HL-60 (cell line): ENCODE results near the gene ZCCHC3.

Experiments used
- POLR2AphosphoS5 ChIP-seq: IDR thresholded peaks from 2 replicates; pipeline ENCODE4 v1.6.1; 2012; ENCODE audit warnings: low read depth
- SPI1 ChIP-seq: IDR thresholded peaks from 2 replicates; pipeline ENCODE4 v1.6.1; 2012; ENCODE audit warnings: low read depth, mild to moderate bottlenecking, borderline replicate concordance

- TF ChIP-seq SPI1 (no peak), POLR2AphosphoS5 (no peak)
Observed at GRCh38 chr20:263701-264100, 33.7 kb upstream of the ZCCHC3 start.
